ENCODE measurements around the gene IL17A. TPM values are rescaled to one million over a fixed set of nuclear protein-coding genes. Genes with fewer than 3 reads are reported as not detected.

The IL17A gene
- total RNA-seq (not detected), polyA plus RNA-seq (under 1 TPM in 2 of 4 donors, not detected in 2; 0.17 to 0.25 TPM)

GRCh38 chr6:52186075-52186474 lies at the start of gene IL17A:
IL17A (plus strand) TSS chr6:52186375; CDS start chr6:52186432, 57 bp downstream.
- H3K27me3 Mint-ChIP-seq, result peaks cover 17% of the 10 kb centered on the region
- H3K4me1 Mint-ChIP-seq, result peaks cover 0 to 3% (median 0%) of the 10 kb centered on the region in 4 donors
- Histone ChIP-seq H3K9me3 (ENCODE audit: control insufficient read depth in 2 of 2, low read length in 2 of 2) (no peaks in the 10 kb centered on the region), H3K4me3 (ENCODE audit: low read depth, low read length) (no peak within 1 kb of the TSS), H3K27me3 (ENCODE audit: control insufficient read depth, insufficient read depth, low read length) (peaks cover 14% of the 10 kb centered on the region), H3K36me3 (ENCODE audit: control insufficient read depth, insufficient read depth, low read length) (no peaks in the 10 kb centered on the region), H3K4me1 (ENCODE audit: control insufficient read depth, insufficient read depth, low read length, poor library complexity, severe bottlenecking) (no peaks in the 10 kb centered on the region), H3K27ac (ENCODE audit: insufficient read depth, low read length, poor library complexity, severe bottlenecking) (no peak within 1 kb of the TSS)
- H3K4me3 Mint-ChIP-seq, result no peak within 1 kb of the TSS
- no peak within 1 kb of the TSS for H3K27ac Mint-ChIP-seq
- no peaks in the 10 kb centered on the region for H3K36me3 Mint-ChIP-seq
- peaks cover 0 to 3% (median 0%) of the 10 kb centered on the region in 7 donors for H3K9me3 Mint-ChIP-seq
- no peak for ATAC-seq (ENCODE audit: low read depth in 2 of 2)
- DNase-seq, result no peak

DNA sequence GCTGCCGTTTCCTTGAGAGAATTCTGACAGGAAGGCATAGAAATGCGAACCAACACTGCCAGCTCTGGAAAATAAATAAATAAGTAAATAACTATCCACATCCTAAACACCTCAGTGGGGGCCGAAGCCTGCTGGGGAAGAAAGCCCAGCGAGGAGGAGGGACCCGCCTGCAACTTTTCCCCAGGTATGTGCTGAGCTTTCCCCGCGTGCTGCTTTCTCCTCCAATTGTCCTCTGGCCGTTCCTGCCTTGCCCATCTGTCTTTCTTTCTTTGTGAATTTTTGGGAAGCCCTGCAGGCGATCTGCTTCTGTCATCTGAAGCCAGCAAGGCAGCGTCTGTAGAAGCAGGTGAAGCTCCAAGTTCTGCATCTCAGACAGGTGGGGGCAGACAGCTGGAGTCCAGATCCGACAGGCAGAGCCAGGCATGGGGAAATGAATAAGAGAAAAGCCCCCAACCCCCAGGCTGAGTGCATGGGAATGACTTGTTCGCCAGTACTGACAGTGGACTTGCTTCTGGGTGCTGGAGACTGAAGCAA lies 49.2 kb upstream of the IL17A start:
- H3K27ac ChIP-seq (ENCODE audit: insufficient read depth, low read length, poor library complexity, severe bottlenecking), result no peak overlapping the region
- H3K9me3 ChIP-seq (ENCODE audit: control insufficient read depth in 2 of 2, low read length in 2 of 2), result no peaks in the 10 kb centered on the region
- Mint-ChIP-seq H3K9me3 (peaks cover 0 to 3% (median 0%) of the 10 kb centered on the region in 7 donors), H3K36me3 (no peaks in the 10 kb centered on the region), H3K27me3 (peaks cover 14% of the 10 kb centered on the region), H3K4me3 (no peak overlapping the region), H3K27ac (no peak overlapping the region), H3K4me1 (peaks cover 0 to 5% (median 0%) of the 10 kb centered on the region in 4 donors)
- ATAC-seq (ENCODE audit: low read depth in 2 of 2), result no peak
- H3K4me3 ChIP-seq (ENCODE audit: low read depth, low read length), result no peak overlapping the region
- no peaks in the 10 kb centered on the region for H3K4me1 ChIP-seq (ENCODE audit: control insufficient read depth, insufficient read depth, low read length, poor library complexity, severe bottlenecking)
- no peaks in the 10 kb centered on the region for H3K36me3 ChIP-seq (ENCODE audit: control insufficient read depth, insufficient read depth, low read length)
- peaks cover 6% of the 10 kb centered on the region for H3K27me3 ChIP-seq (ENCODE audit: control insufficient read depth, insufficient read depth, low read length)
- no peak for DNase-seq

DNA sequence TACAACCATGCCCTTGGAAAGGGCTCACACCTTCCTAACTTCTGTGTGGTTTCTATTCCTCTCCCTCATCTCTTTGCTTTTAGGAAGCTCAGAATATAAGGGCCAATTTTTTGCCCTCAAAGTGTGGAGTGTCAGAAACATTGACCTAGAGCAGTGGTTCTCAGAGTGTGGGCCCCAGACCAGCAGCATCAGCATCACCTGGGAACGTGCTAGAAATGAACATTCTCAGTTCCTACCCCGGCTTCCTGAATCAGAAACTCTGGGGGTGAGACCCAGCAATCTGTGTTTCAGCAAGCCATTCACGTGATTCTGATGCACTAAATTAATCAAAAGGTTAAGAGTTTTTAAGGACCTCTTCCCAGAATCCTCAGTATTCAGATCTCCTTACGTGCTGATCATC lies 47.9 kb upstream of the IL17A start:
- Mint-ChIP-seq H3K4me1 (peaks cover 0 to 5% (median 0%) of the 10 kb centered on the region in 4 donors), H3K9me3 (peaks cover 0 to 6% (median 0%) of the 10 kb centered on the region in 7 donors), H3K27ac (peak overlapping the region in 1 of 3 donors; percentile 48), H3K27me3 (peaks cover 20% of the 10 kb centered on the region), H3K4me3 (no peak overlapping the region), H3K36me3 (no peaks in the 10 kb centered on the region)
- Histone ChIP-seq H3K9me3 (ENCODE audit: control insufficient read depth in 2 of 2, low read length in 2 of 2) (no peaks in the 10 kb centered on the region), H3K27me3 (ENCODE audit: control insufficient read depth, insufficient read depth, low read length) (peaks cover 8% of the 10 kb centered on the region), H3K36me3 (ENCODE audit: control insufficient read depth, insufficient read depth, low read length) (no peaks in the 10 kb centered on the region), H3K4me1 (ENCODE audit: control insufficient read depth, insufficient read depth, low read length, poor library complexity, severe bottlenecking) (no peaks in the 10 kb centered on the region), H3K4me3 (ENCODE audit: low read depth, low read length) (no peak overlapping the region), H3K27ac (ENCODE audit: insufficient read depth, low read length, poor library complexity, severe bottlenecking) (no peak overlapping the region)
- no peak for ATAC-seq (ENCODE audit: low read depth in 2 of 2)
- DNase-seq, result no peak

DNA sequence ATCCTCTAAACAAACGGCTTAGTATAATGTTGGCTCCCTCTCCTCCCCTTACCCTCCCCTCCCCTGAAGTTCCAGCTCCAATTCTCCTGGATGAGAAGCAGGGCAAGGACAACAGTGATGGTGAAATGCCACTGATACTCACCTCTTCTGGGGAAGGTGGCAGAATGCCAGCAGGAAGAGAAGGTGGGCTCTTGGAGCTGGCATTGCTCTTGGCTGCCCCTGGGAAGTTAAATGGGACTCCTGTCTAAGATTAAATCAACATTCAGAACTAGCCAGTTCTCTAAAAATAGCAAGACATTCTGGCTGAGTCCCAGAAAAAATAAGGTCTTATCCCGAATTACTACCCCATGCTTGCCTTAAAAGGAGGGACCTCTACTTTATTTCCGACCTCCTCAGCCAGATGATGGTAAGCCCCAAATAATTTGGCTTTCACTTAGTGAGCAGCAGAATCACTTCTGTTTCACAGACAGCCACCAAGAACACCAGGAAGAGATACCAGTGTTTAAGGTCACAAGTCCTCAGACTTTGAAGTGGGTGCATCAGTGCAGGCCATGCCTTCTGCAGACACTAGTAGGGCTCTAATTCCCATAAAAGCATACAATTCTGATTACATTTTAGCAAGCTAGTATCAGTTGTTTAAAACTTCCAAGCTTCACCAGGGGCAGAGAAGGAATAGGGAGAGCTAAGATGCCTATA lies 46.0 kb upstream of the IL17A start:
- Histone ChIP-seq H3K36me3 (ENCODE audit: control insufficient read depth, insufficient read depth, low read length) (no peaks in the 10 kb centered on the region), H3K9me3 (ENCODE audit: control insufficient read depth in 2 of 2, low read length in 2 of 2) (no peaks in the 10 kb centered on the region), H3K27me3 (ENCODE audit: control insufficient read depth, insufficient read depth, low read length) (peaks cover 13% of the 10 kb centered on the region), H3K4me1 (ENCODE audit: control insufficient read depth, insufficient read depth, low read length, poor library complexity, severe bottlenecking) (no peaks in the 10 kb centered on the region), H3K27ac (ENCODE audit: insufficient read depth, low read length, poor library complexity, severe bottlenecking) (no peak overlapping the region), H3K4me3 (ENCODE audit: low read depth, low read length) (no peak overlapping the region)
- Mint-ChIP-seq H3K27ac (no peak overlapping the region), H3K9me3 (peaks cover 0 to 6% (median 0%) of the 10 kb centered on the region in 7 donors), H3K4me3 (no peak overlapping the region), H3K36me3 (no peaks in the 10 kb centered on the region), H3K27me3 (peaks cover 20% of the 10 kb centered on the region), H3K4me1 (no peaks in the 10 kb centered on the region)
- DNase-seq (no peak), ATAC-seq (ENCODE audit: low read depth in 2 of 2) (no peak)

GRCh38 chr6:52141596-52141995 lies 44.6 kb upstream of the IL17A start:
- Histone ChIP-seq H3K36me3 (ENCODE audit: control insufficient read depth, insufficient read depth, low read length) (no peaks in the 10 kb centered on the region), H3K27ac (ENCODE audit: insufficient read depth, low read length, poor library complexity, severe bottlenecking) (no peak overlapping the region), H3K4me1 (ENCODE audit: control insufficient read depth, insufficient read depth, low read length, poor library complexity, severe bottlenecking) (no peaks in the 10 kb centered on the region), H3K4me3 (ENCODE audit: low read depth, low read length) (no peak overlapping the region), H3K27me3 (ENCODE audit: control insufficient read depth, insufficient read depth, low read length) (peaks cover 13% of the 10 kb centered on the region), H3K9me3 (ENCODE audit: control insufficient read depth in 2 of 2, low read length in 2 of 2) (no peaks in the 10 kb centered on the region)
- Mint-ChIP-seq H3K9me3 (peaks cover 0 to 4% (median 0%) of the 10 kb centered on the region in 7 donors), H3K4me3 (no peak overlapping the region), H3K4me1 (no peaks in the 10 kb centered on the region), H3K27me3 (peaks cover 20% of the 10 kb centered on the region), H3K36me3 (no peaks in the 10 kb centered on the region), H3K27ac (no peak overlapping the region)
- no peak for ATAC-seq (ENCODE audit: low read depth in 2 of 2)
- DNase-seq, result no peak

- ATAC-seq (ENCODE audit: low read depth in 2 of 2) (no peak), DNase-seq (no peak)
- no peak overlapping the region for H3K4me3 Mint-ChIP-seq
- Histone ChIP-seq H3K36me3 (ENCODE audit: control insufficient read depth, insufficient read depth, low read length) (no peaks in the 10 kb centered on the region), H3K27ac (ENCODE audit: insufficient read depth, low read length, poor library complexity, severe bottlenecking) (no peak overlapping the region), H3K27me3 (ENCODE audit: control insufficient read depth, insufficient read depth, low read length) (peaks cover 13% of the 10 kb centered on the region), H3K9me3 (ENCODE audit: control insufficient read depth in 2 of 2, low read length in 2 of 2) (no peaks in the 10 kb centered on the region), H3K4me1 (ENCODE audit: control insufficient read depth, insufficient read depth, low read length, poor library complexity, severe bottlenecking) (no peaks in the 10 kb centered on the region), H3K4me3 (ENCODE audit: low read depth, low read length) (no peak overlapping the region)
- no peaks in the 10 kb centered on the region for H3K4me1 Mint-ChIP-seq
- peaks cover 20% of the 10 kb centered on the region for H3K27me3 Mint-ChIP-seq
- peaks cover 0 to 4% (median 0%) of the 10 kb centered on the region in 7 donors for H3K9me3 Mint-ChIP-seq
- no peaks in the 10 kb centered on the region for H3K36me3 Mint-ChIP-seq
- no peak overlapping the region for H3K27ac Mint-ChIP-seq
Observed at GRCh38 chr6:52142556-52142955, 43.6 kb upstream of the IL17A start.

- H3K36me3 ChIP-seq (ENCODE audit: control insufficient read depth, insufficient read depth, low read length), result no peaks in the 10 kb centered on the region
- no peak for DNase-seq
- ATAC-seq (ENCODE audit: low read depth in 2 of 2), result no peak
- no peak overlapping the region for H3K4me3 ChIP-seq (ENCODE audit: low read depth, low read length)
- no peaks in the 10 kb centered on the region for H3K4me1 Mint-ChIP-seq
- peaks cover 13% of the 10 kb centered on the region for H3K27me3 ChIP-seq (ENCODE audit: control insufficient read depth, insufficient read depth, low read length)
- H3K9me3 ChIP-seq (ENCODE audit: control insufficient read depth in 2 of 2, low read length in 2 of 2), result no peaks in the 10 kb centered on the region
- H3K4me1 ChIP-seq (ENCODE audit: control insufficient read depth, insufficient read depth, low read length, poor library complexity, severe bottlenecking), result no peaks in the 10 kb centered on the region
- H3K27ac Mint-ChIP-seq, result no peak overlapping the region
- no peak overlapping the region for H3K4me3 Mint-ChIP-seq
- peaks cover 0 to 6% (median 0%) of the 10 kb centered on the region in 7 donors for H3K9me3 Mint-ChIP-seq
- no peaks in the 10 kb centered on the region for H3K36me3 Mint-ChIP-seq
- H3K27me3 Mint-ChIP-seq, result peaks cover 18% of the 10 kb centered on the region
- no peak overlapping the region for H3K27ac ChIP-seq (ENCODE audit: insufficient read depth, low read length, poor library complexity, severe bottlenecking)
Observed at GRCh38 chr6:52143551-52143950, 42.6 kb upstream of the IL17A start.

Data from CD4-positive, CD25-positive, alpha-beta regulatory T cell (primary cell).